SHP77 (cell line): ENCODE measurements around the gene HPRT1.

ENCODE experiments used
- DNase-seq, 2 experiments: peaks; one replicate each; lab custom pipeline; 2025; lab: John Stamatoyannopoulos, UW

HPRT1 gene

GRCh38 chrX:134476284-134476683 lies 16.3 kb downstream of the HPRT1 start:
- no peak for DNase-seq

GRCh38 chrX:134478374-134478773 lies 18.4 kb downstream of the HPRT1 start:
- DNase-seq, result no peak

GRCh38 chrX:134480061-134480460 lies 20.1 kb downstream of the HPRT1 start:
- no peak for DNase-seq

- DNase-seq, result no peak
Observed at GRCh38 chrX:134481339-134481738, 21.4 kb downstream of the HPRT1 start.

- no peak for DNase-seq
Observed at GRCh38 chrX:134482371-134482770, 22.4 kb downstream of the HPRT1 start.

GRCh38 chrX:134484039-134484438 lies 24.1 kb downstream of the HPRT1 start:
- peak in 1 of 2 experiments; percentile 0 for DNase-seq

GRCh38 chrX:134501941-134502340 lies 42.0 kb downstream of the HPRT1 start:
- no peak for DNase-seq

- no peak for DNase-seq
Observed at GRCh38 chrX:134502686-134503085, 42.7 kb downstream of the HPRT1 start.

GRCh38 chrX:134512566-134512965 lies 52.6 kb downstream of the HPRT1 start:
- DNase-seq, result no peak

GRCh38 chrX:134513091-134513490 lies 53.1 kb downstream of the HPRT1 start:
- no peak for DNase-seq

- peak; percentile 29 to 41 for DNase-seq
Observed at GRCh38 chrX:134520860-134521390, 61.0 kb downstream of the HPRT1 start.

GRCh38 chrX:134524181-134524580 lies 64.2 kb downstream of the HPRT1 start:
- DNase-seq, result no peak

GRCh38 chrX:134525086-134525792 lies 65.3 kb downstream of the HPRT1 start:
- DNase-seq, result no peak

GRCh38 chrX:134526399-134526798 lies 66.4 kb downstream of the HPRT1 start:
- no peak for DNase-seq

GRCh38 chrX:134528960-134529359 lies 69.0 kb downstream of the HPRT1 start:
- no peak for DNase-seq

- no peak for DNase-seq
Observed at GRCh38 chrX:134529481-134529880, 69.5 kb downstream of the HPRT1 start.

- DNase-seq, result no peak
Observed at GRCh38 chrX:134530845-134531244, 70.9 kb downstream of the HPRT1 start.

- no peak for DNase-seq
Observed at GRCh38 chrX:134533352-134533751, 73.4 kb downstream of the HPRT1 start.

- no peak for DNase-seq
Observed at GRCh38 chrX:134533952-134534351, 74.0 kb downstream of the HPRT1 start.

- no peak for DNase-seq
Observed at GRCh38 chrX:134537179-134537955, 77.4 kb downstream of the HPRT1 start.

GRCh38 chrX:134538316-134538715 lies 78.4 kb downstream of the HPRT1 start:
- no peak for DNase-seq

- no peak for DNase-seq
Observed at GRCh38 chrX:134541906-134542305, 81.9 kb downstream of the HPRT1 start.

GRCh38 chrX:134542485-134542884 lies 82.5 kb downstream of the HPRT1 start:
- DNase-seq, result no peak
